ENCODE results near the gene CCN6.

Gene CCN6

DNA sequence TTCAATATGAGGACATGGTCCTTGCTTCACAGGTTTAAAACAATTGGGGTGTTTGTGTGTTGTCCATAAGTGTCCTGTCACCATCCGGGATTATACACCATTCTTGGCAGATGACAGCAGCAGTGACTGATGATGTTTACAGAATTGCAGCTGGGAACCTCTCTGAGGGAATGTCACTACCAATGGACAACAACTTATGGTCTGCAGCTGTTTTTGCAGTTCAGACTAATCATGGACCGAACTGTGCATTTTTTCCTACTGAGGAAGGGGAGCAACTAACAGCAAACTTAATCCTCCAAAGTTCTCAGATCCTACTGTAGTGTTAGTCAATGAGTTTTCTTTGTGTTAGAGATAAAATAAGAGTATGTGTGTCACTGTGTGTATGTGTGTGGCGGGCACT is 59.5 kb downstream of the CCN6 start:
- Histone ChIP-seq H3K27me3 (replicated peaks; ENCODE audit: control insufficient read depth, insufficient read depth, low read length) (no peaks in the 10 kb centered on the region; the same call in none of the 2 replicates), H3K4me3 (replicated peaks; ENCODE audit: low read depth, low read length) (no peak overlapping the region), H3K36me3 (ENCODE audit: control insufficient read depth, insufficient read depth, low read length) (no peaks in the 10 kb centered on the region)
- TF ChIP-seq, protein P1, sequence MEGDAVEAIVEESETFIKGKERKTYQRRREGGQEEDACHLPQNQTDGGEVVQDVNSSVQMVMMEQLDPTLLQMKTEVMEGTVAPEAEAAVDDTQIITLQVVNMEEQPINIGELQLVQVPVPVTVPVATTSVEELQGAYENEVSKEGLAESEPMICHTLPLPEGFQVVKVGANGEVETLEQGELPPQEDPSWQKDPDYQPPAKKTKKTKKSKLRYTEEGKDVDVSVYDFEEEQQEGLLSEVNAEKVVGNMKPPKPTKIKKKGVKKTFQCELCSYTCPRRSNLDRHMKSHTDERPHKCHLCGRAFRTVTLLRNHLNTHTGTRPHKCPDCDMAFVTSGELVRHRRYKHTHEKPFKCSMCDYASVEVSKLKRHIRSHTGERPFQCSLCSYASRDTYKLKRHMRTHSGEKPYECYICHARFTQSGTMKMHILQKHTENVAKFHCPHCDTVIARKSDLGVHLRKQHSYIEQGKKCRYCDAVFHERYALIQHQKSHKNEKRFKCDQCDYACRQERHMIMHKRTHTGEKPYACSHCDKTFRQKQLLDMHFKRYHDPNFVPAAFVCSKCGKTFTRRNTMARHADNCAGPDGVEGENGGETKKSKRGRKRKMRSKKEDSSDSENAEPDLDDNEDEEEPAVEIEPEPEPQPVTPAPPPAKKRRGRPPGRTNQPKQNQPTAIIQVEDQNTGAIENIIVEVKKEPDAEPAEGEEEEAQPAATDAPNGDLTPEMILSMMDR (IDR thresholded peaks at IDR 0.05; ENCODE audit: insufficient read depth, low read length, poor library complexity, severe bottlenecking): no peak
- DNase-seq (ENCODE audit: extremely low read depth, insufficient read length): no peak

GRCh38 chr6:112113918-112114317 is 60.0 kb downstream of the CCN6 start:
- Histone ChIP-seq H3K36me3 (ENCODE audit: control insufficient read depth, insufficient read depth, low read length) (no peaks in the 10 kb centered on the region), H3K4me3 (replicated peaks; ENCODE audit: low read depth, low read length) (no peak overlapping the region), H3K27me3 (replicated peaks; ENCODE audit: control insufficient read depth, insufficient read depth, low read length) (no peaks in the 10 kb centered on the region; the same call in none of the 2 replicates)
- no peak for DNase-seq (ENCODE audit: extremely low read depth, insufficient read length)
- TF ChIP-seq, protein P1 (IDR thresholded peaks at IDR 0.05; ENCODE audit: insufficient read depth, low read length, poor library complexity, severe bottlenecking): no peak

DNA sequence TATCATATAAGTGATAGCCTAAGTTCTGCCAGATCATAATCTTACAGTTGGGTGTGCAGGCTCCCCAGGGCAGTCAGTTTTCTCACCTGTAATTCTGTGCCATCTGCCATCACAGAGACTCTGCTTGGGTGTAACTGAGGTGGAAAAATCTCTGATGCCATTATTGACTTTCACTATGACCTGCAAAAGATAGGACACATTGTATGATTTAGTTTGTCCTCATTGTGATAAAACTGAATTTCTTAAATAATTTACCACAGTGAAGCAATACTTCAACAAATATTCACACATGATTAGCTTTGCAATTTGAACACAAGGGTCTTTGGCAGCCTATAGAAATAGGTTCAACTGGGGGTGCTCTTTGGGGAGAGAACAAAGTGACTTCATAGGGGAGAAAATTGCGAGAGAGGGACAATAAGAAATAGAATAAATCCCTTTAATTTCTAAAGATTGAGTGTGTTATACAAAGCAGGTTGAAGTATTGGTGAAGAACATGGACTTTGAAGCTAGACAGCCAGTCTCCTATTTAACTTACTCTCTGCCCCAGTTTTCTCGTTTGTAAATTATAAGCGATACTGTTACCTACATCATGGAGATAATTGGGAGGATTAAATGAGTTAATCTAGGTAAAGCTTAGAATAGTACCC is 60.8 kb downstream of the CCN6 start:
- Histone ChIP-seq H3K27me3 (replicated peaks; ENCODE audit: control insufficient read depth, insufficient read depth, low read length) (no peaks in the 10 kb centered on the region; the same call in none of the 2 replicates), H3K4me3 (replicated peaks; ENCODE audit: low read depth, low read length) (no peak overlapping the region), H3K36me3 (ENCODE audit: control insufficient read depth, insufficient read depth, low read length) (no peaks in the 10 kb centered on the region)
- no peak for DNase-seq (ENCODE audit: extremely low read depth, insufficient read length)
- TF ChIP-seq, protein P1 (IDR thresholded peaks at IDR 0.05; ENCODE audit: insufficient read depth, low read length, poor library complexity, severe bottlenecking): no peak

GRCh38 chr6:112116221-112116620 is 62.3 kb downstream of the CCN6 start:
- Histone ChIP-seq H3K27me3 (replicated peaks; ENCODE audit: control insufficient read depth, insufficient read depth, low read length) (no peaks in the 10 kb centered on the region; the same call in none of the 2 replicates), H3K36me3 (ENCODE audit: control insufficient read depth, insufficient read depth, low read length) (no peaks in the 10 kb centered on the region), H3K4me3 (replicated peaks; ENCODE audit: low read depth, low read length) (no peak overlapping the region)
- DNase-seq (ENCODE audit: extremely low read depth, insufficient read length): no peak
- TF ChIP-seq, protein P1 (IDR thresholded peaks at IDR 0.05; ENCODE audit: insufficient read depth, low read length, poor library complexity, severe bottlenecking): no peak

GRCh38 chr6:112117554-112117953 is 63.6 kb downstream of the CCN6 start:
- DNase-seq (ENCODE audit: extremely low read depth, insufficient read length): no peak
- H3K27me3 ChIP-seq (replicated peaks; ENCODE audit: control insufficient read depth, insufficient read depth, low read length): no peaks in the 10 kb centered on the region; the same call in none of the 2 replicates
- TF ChIP-seq, protein P1 (IDR thresholded peaks at IDR 0.05; ENCODE audit: insufficient read depth, low read length, poor library complexity, severe bottlenecking): no peak
- H3K4me3 ChIP-seq (replicated peaks; ENCODE audit: low read depth, low read length): no peak overlapping the region
- no peaks in the 10 kb centered on the region for H3K36me3 ChIP-seq (ENCODE audit: control insufficient read depth, insufficient read depth, low read length)

All from GM06990 (cell line).